ENCODE measurements around the gene LILRB2.
"Not testable (repeated sequence)": the region's sequence is repeated elsewhere in the genome, so short reads cannot be mapped to it uniquely, and the experiment has no call there.

Gene LILRB2

GRCh38 chr19:54271106-54271505 lies 9.8 kb downstream of the LILRB2 start:
- no peak for DNase-seq

- no peak for DNase-seq
Observed at GRCh38 chr19:54268936-54269335, 12.0 kb downstream of the LILRB2 start.

- peak; percentile 84 for DNase-seq
Observed at GRCh38 chr19:54266133-54266532, 14.8 kb downstream of the LILRB2 start.

GRCh38 chr19:54262470-54262869 lies 18.4 kb downstream of the LILRB2 start:
- no peak for DNase-seq

DNA sequence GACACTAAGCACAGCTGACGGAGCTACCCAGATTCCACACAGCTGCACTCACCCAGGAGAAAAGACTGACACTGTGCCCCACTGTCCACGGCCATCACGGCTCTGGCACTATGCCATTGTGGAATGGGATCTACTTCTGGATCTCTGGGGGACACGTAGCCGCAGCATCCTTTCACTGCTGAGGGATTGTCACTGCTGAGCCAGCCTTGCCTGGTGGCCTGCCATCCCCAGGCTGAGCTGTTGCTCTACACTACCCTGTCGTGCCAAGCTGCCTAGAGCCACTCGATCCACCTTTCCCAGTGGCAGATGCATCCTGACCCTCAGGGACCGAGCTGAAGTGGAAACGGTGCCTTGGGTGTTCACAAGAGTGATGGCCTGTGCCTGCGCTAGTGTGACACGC lies 18.8 kb downstream of the LILRB2 start:
- no peak for DNase-seq

GRCh38 chr19:54257116-54257480 lies 23.8 kb downstream of the LILRB2 start, which contains the start of gene LILRB5:
TSS of gene LILRB5 (minus strand) at chr19:54257273. CDS start at chr19:54257193, 80 bp downstream.
- no peak for DNase-seq

GRCh38 chr19:54256250-54257115 lies 24.4 kb downstream of the LILRB2 start:
- no peak for DNase-seq

- no peak for DNase-seq
Observed at GRCh38 chr19:54255105-54255775, 25.7 kb downstream of the LILRB2 start.

- DNase-seq = no peak
Observed at GRCh38 chr19:54254195-54254906, 26.6 kb downstream of the LILRB2 start.

- no peak for DNase-seq
Observed at GRCh38 chr19:54253331-54254194, 27.3 kb downstream of the LILRB2 start.

DNA sequence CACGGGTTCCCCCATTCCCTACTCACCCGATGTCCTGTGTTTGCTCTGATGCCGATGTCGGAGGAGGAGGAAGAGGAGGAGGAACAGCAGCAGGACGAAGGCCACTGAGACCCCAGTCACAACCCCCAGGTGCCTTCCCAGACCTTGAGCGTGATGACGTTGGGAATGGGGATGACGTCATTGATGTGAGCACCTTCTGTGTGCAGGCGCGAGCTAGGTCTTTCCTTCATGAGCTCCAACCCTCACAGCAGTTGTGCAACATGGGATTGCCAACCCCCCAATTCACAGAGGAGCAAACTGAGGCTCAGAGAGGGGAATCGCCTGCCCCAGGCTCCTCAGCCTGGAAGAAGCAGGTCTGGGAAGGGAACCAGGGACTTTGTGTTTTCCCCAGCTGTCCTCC lies 28.1 kb downstream of the LILRB2 start:
- no peak for DNase-seq

DNA sequence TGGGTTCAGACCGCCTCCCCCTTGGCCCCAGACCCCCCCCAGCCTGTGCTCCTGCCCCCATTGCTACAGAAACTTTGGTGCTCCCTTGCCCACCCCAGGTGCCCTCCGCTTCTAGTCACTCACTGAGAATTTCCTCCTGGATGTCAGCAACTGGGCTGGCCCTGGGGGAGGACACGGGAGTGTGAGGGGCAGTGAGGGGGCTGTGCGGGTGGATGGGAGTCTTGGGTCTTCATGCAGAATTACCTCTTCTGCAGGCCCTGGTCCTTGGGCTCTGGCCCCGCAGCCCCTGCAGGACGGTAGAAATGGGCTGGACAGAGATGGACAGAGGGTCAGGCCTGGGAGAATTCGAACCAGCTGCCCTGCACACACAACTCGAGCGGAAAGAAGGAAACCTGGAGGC lies 28.7 kb downstream of the LILRB2 start:
- DNase-seq = no peak

DNA sequence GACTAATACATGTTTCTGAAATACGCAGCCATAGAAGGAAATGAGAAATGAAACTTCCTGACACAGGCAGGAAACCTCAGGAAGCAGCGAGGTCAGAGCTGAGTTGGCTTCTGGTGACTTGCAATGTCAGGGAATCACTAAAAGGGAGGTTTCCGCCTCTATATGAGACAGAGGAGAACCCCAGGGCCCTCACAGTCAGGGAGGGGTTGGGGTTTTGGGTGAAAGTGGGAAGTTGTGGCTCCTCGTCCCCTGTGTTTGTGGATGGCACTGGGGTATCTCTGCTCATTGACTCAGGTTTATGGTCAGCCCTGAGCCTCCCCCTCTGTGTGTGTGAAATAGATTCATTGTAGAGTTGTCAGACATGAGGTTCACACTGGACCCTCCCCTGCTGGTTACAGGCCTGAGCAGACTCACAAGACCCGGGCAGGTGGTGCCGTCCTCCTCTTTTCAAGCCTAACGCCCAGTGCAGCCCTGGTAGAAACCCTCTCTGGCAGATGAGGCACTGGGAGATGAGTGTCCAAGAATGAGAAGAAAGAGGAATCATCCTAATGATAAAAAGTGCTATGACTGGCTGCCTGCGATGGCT lies 32.8 kb downstream of the LILRB2 start:
- peak; percentile 37 for DNase-seq

DNA sequence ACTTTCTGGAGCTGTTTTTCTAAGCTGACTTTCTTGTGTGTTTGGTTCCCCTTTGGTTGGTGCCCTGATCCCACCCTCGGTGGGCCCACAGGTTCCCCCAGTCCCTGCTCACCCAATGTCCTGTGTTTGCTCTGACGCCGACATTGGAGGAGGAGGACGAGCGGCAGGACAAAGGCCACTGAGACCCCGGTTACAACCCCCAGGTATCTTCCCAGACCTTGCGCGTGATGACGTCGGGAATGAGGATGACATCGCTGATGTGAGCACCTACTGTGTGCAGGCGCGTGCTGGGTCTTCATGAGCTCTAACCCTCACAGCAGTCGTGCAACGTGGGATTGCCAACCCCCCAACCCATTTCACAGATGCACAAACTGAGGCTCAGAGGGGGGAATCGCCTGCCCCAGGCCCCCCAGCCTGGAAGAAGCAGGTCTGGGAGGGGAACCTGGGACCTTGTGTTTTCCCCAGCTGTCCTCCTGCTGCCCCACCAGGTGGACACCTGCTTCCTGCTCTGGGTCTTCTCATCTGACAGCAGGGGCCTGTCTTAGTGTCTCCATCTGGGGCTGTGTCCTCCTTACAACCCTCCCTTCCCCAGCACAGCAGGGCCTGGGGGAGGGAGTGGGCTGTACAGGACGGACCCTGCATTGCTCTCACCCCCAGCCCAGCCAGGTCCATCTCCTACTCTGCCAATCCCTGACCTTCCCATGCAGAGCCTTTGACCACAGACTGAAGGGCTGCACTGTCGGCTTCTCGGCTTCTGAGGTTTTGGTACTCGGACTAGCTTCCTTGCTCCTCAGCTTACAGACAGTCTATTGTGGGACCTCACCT lies 33.6 kb downstream of the LILRB2 start:
- DNase-seq = no peak

GRCh38 chr19:54245936-54246335 lies 35.0 kb downstream of the LILRB2 start:
- no peak for DNase-seq

DNA sequence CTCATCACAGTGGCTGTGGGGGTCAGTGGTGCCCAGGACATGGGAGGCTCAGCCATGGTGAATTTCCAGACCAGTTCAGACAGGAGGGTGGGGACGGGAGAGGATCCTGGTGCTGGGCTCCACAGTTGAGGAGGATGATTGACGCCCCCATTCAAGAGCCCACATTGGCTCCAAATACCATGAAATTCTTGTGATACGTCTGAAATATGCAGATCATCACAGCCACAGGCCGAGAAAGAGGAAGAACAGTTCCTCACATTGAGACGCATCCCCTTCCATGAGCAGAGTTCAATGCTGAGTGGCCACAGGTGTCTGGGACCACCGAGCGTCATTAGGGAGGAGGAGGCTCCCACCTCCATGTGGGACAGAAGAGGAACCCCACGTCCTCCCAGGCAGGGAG lies 37.1 kb downstream of the LILRB2 start:
- DNase-seq = not testable (repeated sequence)

GRCh38 chr19:54242646-54243045 lies 38.3 kb downstream of the LILRB2 start, which contains the start of gene LILRA6:
TSS of gene LILRA6 (minus strand) at chr19:54242790.
- DNase-seq = not testable (repeated sequence)

DNA sequence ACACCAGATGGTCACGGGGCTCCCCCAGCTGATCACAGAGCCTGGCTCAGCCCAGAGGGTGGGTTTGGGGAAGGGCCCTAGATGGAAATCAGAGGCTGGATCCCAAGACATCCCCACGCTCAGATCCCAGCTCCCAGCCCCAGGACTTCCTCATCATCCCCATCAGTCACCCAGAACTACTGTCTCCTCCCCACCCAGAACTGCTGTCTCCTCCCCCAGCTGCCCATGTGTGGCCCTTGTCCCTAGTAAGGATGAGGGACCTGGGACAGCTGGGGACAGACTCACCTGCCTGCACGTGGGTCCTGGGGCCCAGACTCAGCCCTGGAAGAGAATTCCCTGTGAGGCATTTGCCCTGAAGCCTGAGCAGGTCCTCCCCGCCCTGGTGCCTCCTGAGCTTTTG lies 38.7 kb downstream of the LILRB2 start:
- DNase-seq = not testable (repeated sequence)

- DNase-seq = not testable (repeated sequence)
Observed at GRCh38 chr19:54240372-54241336, 40.3 kb downstream of the LILRB2 start.
